Panc1 (cell line): ENCODE measurements around the gene KASH5.

Experiments used
- POLR2AphosphoS5 ChIP-seq: IDR thresholded peaks from 2 replicates; pipeline ENCODE4 v1.6.1; 2012; ENCODE audit warnings: mild to moderate bottlenecking, low read depth, low read length, moderate library complexity
- TF ChIP-seq, protein P1 (sequence below): fragments of 450-650 bp; IDR thresholded peaks from 2 replicates; pipeline ENCODE4 v1.5.1; 2017; ENCODE audit warnings: mild to moderate bottlenecking

GRCh38 chr19:49421039-49421877 is 33.2 kb downstream of the KASH5 start:
- TF ChIP-seq, protein P1, sequence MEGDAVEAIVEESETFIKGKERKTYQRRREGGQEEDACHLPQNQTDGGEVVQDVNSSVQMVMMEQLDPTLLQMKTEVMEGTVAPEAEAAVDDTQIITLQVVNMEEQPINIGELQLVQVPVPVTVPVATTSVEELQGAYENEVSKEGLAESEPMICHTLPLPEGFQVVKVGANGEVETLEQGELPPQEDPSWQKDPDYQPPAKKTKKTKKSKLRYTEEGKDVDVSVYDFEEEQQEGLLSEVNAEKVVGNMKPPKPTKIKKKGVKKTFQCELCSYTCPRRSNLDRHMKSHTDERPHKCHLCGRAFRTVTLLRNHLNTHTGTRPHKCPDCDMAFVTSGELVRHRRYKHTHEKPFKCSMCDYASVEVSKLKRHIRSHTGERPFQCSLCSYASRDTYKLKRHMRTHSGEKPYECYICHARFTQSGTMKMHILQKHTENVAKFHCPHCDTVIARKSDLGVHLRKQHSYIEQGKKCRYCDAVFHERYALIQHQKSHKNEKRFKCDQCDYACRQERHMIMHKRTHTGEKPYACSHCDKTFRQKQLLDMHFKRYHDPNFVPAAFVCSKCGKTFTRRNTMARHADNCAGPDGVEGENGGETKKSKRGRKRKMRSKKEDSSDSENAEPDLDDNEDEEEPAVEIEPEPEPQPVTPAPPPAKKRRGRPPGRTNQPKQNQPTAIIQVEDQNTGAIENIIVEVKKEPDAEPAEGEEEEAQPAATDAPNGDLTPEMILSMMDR: no peak
- TF ChIP-seq POLR2AphosphoS5: no peak
